Astrocyte of the cerebellum (primary cell): ENCODE measurements around the gene PTPN11.

Source experiments
- DNase-seq: peaks from one replicate; pipeline ENCODE4 v3.0.0-alpha.2; 2011; ENCODE audit warnings: low read depth
- H3K4me3 ChIP-seq: 2 replicates; pipeline ENCODE4 v1.5.1; 2011; ENCODE audit warnings: mild to moderate bottlenecking, low read depth, low read length, moderate library complexity
- in situ Hi-C: cut with HindIII; loops from 2 replicates; pipeline ENCODE4 v1.10.0; 2017; ENCODE audit warnings: low sequenced_read_pairs
- TF ChIP-seq, protein P1 (sequence below): IDR thresholded peaks from 2 replicates; pipeline ENCODE4 v1.5.1; 2012; ENCODE audit warnings: low read length, low read depth, moderate library complexity, mild to moderate bottlenecking; ENCODE audit errors: missing control alignments

Gene PTPN11

DNA sequence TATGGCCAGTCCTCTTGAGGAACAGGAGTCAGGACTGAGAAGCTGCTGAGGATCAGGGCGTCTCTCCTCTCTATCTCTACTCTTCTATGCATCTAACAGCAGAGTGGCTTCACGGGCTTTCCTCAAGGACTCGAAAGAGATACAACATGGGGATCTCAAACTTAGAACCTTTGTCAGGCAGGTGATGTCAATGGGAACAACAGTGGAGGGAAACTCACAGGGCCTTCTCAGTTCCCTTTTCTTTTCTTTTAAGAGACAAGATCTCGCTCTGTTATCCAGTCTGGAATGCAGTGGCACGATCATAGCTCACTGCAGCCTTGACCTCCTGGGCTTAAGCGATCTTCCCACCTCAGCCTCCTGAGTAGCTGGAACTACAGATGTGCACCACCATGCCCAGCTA, 127.6 kb downstream of the PTPN11 start:
- no peak for DNase-seq
- H3K4me3 ChIP-seq = no peak overlapping the region
- in situ Hi-C loops = no loop called here
- TF ChIP-seq, protein P1, sequence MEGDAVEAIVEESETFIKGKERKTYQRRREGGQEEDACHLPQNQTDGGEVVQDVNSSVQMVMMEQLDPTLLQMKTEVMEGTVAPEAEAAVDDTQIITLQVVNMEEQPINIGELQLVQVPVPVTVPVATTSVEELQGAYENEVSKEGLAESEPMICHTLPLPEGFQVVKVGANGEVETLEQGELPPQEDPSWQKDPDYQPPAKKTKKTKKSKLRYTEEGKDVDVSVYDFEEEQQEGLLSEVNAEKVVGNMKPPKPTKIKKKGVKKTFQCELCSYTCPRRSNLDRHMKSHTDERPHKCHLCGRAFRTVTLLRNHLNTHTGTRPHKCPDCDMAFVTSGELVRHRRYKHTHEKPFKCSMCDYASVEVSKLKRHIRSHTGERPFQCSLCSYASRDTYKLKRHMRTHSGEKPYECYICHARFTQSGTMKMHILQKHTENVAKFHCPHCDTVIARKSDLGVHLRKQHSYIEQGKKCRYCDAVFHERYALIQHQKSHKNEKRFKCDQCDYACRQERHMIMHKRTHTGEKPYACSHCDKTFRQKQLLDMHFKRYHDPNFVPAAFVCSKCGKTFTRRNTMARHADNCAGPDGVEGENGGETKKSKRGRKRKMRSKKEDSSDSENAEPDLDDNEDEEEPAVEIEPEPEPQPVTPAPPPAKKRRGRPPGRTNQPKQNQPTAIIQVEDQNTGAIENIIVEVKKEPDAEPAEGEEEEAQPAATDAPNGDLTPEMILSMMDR = no peak

DNA sequence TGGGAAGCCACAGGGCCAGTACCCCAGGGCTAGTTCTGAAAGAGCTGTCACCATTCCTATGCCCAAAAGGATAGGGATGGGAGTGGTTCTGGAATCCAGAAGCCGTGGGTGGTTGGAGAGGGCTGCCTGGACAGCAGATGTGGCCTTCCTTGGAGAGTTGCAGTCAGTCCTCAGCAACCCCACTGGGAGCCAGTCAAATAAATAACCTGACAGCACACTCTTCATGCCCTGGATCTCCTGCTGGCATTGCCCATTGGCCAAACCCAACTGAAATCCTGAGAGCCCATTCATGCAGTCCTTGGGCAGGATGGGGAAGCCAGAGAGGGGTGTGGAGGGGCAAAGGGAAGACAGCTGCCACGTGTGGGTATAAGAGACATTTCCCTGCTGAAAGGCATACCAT, 128.2 kb downstream of the PTPN11 start:
- DNase-seq = no peak
- in situ Hi-C loops = no loop called here
- TF ChIP-seq, protein P1 = no peak
- H3K4me3 ChIP-seq = no peak overlapping the region

DNA sequence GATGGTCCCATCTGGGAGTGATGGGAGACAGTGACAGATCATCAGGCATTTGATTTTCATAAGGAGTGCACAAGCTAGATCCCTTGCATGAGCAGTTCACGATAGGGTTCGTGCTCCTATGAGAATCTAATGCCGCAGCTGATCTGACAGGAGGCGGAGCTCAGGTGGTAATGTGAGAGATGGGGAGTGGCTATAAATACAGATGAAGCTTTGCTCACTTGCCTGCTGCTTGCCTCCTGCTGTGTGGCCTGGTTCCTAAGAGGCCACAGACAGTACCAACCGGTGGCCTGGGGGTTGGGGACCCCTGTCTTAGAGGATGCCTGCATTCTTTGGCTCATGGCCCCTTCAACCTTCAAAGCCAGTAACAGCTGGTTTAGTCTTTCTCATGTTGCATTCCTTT, 130.3 kb downstream of the PTPN11 start:
- TF ChIP-seq, protein P1 = no peak
- DNase-seq = no peak
- H3K4me3 ChIP-seq = no peak overlapping the region
- in situ Hi-C loops = no loop called here

DNA sequence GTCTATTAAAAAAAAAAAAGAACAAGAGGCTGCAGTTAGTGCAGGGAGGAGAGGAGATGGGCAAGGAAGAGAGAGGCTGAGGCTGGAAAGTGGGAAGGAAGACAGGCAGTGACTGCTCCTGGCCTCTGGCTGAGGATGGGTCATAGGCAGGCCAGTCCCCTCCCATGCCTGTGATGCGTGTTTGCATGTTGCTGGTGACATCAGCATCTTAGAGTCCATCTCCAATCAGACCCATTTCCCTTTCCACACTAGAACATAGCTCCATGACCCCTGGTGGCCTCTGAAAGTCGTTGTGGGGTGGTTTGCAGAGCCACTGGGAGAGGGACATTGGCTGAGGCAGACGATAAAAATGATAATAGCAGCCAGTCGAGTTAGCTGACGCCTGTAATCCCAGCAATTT, 132.9 kb downstream of the PTPN11 start:
- DNase-seq = no peak
- TF ChIP-seq, protein P1 = no peak
- no peak overlapping the region for H3K4me3 ChIP-seq
- in situ Hi-C loops = no loop called here

DNA sequence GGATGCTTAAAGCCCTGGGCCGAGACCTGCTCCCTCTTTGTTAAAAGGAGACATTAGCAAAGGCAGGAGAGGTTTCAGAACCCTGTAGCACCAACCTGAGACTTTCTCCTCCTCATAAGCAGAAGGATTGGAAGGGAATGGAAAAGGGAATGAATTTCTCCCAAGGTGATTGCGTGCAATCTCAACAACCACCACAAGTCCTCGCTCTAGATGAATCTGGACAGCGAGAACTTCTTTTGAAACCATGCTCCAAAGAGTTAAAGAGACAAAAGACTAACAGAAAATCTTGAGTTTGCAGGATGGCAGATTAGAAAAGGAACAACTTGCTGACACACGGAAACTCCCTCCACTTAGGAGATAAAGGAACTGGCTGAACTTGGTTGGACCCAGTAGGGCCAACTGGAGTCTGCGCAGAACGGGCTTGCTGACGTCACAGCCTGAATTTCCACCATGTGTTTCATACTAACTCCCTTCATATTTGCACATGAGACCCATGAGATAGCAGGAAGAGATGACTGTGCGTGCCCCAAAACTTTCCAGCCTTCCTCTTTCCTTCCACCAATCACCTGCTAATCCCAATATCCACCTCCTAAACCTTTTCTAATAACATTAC, 137.0 kb downstream of the PTPN11 start:
- DNase-seq = no peak
- TF ChIP-seq, protein P1 = no peak
- H3K4me3 ChIP-seq = no peak overlapping the region
- in situ Hi-C loops = no loop called here

DNA sequence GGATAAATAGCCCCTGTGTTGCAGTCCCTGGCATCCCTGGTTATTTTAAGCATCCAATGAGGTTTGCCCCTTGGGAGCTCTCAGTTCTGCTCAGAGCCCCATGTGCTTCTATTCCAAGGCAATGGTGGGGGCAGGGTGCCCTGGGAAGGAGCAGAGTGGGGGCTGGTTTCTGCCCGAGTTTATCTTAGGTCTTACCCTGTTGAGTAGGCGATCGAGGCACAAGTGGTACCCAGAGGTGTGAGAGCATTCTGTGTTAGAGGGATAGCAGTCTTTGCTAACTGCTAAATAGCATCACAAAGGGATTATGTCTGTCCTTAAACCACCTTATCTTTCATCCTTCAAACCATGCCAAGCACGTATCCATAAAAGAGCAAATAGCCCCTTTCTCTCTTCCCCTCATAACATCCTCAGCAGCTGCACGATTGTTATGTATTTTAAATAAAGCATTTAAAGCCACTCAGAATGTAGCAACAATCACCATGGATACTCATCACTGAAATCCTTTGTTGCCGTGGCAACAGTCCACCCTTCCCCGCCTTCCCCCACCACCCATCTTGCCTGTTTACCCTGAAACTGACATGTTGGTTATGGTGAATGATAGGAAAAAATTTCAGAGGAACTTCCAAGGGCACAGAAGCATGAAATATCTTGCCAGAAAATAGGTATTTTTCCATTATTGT, 139.3 kb downstream of the PTPN11 start:
- DNase-seq = no peak
- in situ Hi-C loops = no loop called here
- TF ChIP-seq, protein P1 = no peak
- H3K4me3 ChIP-seq = no peak overlapping the region
